ENCODE data around the gene MMP13.
"Not testable (repeated sequence)": the region's sequence is repeated elsewhere in the genome, so short reads cannot be mapped to it uniquely, and the experiment has no call there.

The MMP13 gene

DNA sequence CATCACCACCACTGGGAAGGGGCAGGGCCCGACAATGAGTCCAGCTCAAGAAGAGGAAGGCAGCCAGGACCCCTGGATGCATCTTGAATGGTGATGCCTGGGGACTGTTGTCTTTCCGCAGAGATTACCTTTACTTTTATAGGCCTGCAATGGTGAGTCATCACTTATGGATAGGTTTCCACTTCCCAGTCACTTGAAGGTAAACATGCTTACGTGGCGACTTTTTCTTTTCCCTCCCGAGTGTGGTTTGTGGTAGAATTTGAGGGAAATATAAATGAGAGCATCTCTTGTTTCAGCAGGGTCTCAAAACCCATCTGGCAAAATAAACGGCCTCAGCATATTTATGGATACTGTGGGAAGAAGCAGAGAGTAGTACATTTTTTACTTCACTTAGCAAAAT lies at the start of gene MMP13:
Gene MMP13, minus strand, starts transcription at position 109 of the 400 bp plus-strand sequence. Its CDS starts 27 bp downstream, at position 82.
- DNase-seq (ENCODE audit: low read depth in 2 of 2) = no peak

DNA sequence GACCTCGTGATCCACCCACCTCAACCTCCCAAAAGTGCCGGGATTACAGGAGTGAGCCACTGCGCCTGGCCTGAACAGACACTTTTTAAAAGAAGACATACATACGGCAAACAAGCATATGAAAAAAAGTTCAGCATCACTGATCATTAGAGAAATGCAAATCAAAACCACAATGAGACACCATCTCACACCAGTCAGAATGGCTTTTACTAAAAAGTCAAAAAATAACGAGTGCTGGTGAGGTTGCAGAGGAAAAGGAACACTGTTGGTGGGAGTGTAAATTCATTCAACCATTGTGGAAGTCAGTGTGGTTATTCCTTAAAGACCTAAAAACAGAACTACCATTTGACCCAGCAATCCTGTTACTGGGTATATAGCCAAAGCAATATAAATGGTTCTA lies 48.7 kb upstream of the MMP13 start:
- DNase-seq (ENCODE audit: low read depth in 2 of 2) = not testable (repeated sequence)

DNA sequence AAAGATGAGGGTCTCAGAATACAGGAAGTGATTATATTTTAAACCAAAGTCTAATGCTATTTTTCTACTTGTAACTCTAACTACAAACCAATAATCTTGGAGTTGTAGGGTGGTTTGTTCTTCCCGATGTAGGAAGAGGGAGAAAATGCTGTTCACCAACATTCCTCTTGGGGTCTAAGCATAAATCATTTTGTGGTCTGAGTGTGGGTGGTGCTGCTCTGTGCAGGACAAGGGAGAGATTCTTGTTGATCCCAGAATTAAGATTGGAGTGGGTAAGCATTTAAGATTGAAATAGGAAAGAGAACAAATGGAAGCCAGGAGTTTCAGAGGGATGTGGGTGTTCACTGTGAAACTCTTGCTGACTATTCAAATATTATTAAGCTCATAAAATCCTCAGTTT lies 38.6 kb upstream of the MMP13 start:
- no peak for DNase-seq (ENCODE audit: low read depth in 2 of 2)

DNA sequence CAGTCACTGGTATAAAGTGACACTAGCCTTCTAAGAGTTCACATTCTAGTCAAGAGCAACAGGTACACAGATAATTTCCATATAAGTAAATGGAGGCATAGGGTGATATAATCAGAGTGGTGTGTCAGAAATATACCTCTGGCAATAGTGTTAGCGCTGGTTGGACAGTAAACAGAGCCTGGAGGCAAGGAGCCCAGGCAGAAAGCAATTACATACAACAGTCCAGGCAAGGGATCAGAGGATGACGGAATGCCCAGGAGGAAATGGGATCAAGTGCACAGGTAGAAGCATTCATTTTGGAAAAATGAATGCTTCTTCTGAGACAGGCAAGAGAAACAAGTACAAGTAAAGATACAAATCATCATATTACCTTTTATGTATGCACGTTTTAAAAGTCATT lies 36.2 kb upstream of the MMP13 start:
- no peak for DNase-seq (ENCODE audit: low read depth in 2 of 2)

DNA sequence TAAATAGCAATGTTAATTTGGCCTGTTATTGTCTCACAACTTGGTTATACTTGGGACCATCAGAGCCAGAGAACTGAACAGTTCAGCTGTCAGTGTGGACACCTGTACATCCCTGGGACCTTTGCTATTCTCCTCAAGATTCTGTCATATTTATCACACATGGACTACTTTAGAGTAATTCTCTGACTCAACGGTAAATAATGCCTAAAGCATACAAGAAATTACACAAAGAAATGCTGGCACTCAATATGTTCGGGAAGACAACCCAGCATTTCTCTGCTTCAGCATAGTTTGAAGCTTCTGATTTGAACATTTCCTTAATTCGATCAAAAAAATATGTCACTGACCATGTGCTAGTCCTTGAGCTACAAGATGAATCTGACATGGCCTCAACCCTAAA lies 34.6 kb upstream of the MMP13 start:
- no peak for DNase-seq (ENCODE audit: low read depth in 2 of 2)

DNA sequence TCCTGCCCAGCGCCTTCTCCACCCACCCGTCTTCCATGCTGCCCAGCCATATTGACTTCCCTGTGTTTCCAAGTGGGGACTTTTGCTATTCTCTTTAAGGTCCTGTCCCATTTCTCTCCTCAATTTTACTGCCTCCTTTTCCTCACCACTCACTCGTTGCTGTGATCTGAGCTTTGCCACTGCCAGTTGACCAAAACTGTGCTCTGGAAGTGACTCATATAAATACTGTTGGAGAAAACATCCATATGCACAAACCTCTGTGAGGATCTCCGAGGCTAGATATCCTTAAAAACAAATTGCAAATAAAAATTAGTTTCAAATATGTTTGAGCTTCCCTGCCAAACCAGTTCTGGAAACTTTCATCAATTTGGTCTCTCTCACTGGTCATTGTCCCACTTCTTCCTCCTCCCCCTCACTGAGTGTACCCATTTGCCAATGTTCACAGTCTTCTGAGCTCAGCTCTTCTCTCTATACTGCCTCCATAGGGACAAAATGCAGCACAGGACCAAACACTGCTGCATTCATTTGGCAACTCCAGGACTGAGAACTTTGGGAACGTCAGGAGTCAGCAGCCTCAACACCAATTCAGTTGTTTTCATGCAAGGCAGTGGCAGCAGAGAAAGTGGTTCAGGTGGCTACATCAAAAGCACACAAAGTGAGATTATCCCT lies 34.0 kb upstream of the MMP13 start:
- no peak for DNase-seq (ENCODE audit: low read depth in 2 of 2)

DNA sequence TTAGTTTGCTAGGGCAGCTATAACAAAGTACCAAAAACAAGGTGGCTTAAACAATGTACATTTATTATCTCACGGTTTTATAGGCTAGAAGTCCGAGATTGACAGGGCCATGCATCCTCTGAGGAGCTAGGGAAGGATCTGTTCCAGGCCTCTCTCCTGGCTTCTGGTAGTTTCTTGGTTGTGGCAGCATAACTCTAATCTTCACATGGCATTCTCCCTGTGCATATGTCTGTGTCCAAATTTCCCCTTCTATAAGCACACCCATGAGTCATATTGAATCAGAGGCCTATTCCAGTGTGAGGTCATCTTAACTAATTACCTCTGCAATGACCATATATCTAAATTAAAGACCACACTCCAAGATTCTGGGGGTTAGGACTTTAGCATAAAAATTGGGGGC lies 31.3 kb upstream of the MMP13 start:
- no peak for DNase-seq (ENCODE audit: low read depth in 2 of 2)

DNA sequence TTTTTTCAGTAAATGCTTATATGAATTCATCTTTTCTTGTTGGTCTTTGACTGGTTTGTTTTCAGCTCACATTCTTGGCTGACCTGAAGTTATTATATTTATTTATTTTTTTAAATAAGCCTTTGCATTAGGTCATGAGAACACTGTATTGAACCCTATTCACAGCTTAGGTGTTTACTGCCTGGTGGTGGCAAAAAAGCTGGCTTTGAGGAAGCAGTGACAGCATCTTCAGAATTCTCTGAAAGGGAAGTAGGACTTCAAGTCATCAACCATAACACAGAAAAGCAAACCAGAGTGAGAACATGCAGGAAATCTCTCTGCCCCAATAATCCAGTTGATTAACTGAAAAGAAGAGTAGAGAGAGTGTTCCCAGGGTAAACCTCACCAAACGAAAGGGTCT lies 30.3 kb upstream of the MMP13 start:
- DNase-seq (ENCODE audit: low read depth in 2 of 2) = no peak

DNA sequence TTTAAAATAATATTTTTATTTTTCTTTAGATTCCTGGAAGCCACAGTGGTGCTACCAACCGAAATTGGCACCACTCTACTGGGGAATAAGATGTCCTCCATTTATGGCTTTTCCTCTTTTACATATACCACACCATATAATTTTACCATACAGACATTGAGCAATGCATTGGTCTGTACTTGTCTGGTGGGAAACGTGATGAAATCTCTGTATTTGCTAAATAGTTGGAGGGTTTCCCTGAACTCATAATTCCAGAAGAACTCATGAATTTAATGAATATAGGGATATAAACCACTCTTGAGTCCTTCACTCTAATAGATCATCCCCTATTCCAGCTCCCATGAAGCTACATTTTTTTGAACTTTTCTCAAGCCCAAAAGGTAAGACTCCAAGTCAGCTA lies 28.0 kb upstream of the MMP13 start:
- DNase-seq (ENCODE audit: low read depth in 2 of 2) = no peak

DNA sequence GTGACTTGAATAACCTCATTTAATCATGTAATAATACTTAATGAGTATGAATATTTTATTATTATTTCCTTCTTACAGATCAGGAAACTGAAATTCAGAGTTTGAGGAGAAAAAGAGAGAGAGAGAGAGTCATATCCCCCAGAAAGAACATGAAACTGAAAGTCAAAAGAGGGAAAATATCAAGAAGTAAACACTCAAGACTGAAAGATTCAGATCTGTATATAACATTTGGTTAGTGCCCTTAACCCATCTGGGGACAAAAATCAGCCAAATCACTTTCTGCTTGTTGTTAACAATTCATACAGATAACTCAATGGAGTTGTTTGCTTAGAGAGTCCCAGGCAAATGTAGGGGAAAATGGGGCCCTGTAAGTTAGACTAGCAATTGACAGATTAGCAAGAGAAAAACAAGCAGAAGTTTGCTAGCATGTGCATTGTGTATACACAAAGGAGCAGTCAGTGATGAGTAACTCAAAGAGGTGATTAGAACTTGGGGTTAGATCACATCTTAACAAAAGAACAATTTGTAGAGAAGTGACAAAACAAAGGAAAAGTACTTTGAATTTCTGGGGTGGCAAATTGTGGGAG lies 25.9 kb upstream of the MMP13 start:
- no peak for DNase-seq (ENCODE audit: low read depth in 2 of 2)

DNA sequence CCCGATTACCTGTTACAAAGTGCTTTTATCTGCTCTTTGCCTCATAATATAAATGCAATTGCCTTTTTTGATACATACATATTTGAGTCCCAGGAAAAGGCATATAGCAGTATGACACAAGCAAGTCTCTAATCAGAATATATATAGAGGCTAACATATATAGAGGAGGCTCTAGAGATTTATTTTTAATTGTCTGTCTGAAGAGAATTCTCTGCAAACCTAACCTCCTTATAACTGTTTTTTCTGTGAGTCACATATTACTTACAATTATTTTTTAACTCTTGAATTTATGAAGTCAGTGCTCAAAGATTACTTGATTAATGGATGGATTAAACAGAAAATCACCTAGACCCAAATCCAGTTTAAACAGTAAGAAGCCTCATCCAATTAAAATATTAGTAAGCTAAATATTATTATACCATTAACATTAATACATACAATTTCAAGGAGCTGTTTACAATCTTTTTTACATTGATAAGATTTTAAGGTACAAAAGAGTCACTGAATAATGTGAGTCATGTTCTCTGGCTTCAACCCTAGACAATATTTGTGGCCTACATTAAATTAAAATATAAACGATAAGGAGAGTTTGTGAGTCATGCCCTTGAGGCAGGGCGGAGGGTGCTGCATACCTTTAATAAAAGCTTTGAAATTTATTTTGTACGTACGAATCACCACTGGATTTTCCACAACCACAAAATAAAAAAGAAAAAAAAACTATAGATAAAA lies 19.2 kb upstream of the MMP13 start:
- DNase-seq (ENCODE audit: low read depth in 2 of 2) = no peak

DNA sequence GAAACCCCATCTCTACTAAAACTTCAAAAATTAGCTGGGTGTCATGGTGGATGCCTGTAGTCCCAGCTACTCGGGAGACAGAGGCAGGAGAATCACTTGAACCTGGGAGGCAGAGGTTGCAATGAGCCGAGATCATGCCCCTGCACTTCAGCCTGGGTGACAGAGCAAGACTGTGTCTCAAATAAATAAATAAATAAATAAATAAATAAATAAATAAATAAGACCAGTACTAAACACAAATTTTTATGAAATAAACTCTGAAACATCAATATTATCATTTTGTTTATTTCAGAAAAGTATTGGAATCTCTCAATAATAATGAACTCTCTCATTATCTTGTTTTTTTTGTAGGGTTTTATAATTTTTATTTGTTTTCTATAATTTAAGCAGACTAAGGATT lies 18.2 kb upstream of the MMP13 start:
- not testable (repeated sequence) for DNase-seq (ENCODE audit: low read depth in 2 of 2)

DNA sequence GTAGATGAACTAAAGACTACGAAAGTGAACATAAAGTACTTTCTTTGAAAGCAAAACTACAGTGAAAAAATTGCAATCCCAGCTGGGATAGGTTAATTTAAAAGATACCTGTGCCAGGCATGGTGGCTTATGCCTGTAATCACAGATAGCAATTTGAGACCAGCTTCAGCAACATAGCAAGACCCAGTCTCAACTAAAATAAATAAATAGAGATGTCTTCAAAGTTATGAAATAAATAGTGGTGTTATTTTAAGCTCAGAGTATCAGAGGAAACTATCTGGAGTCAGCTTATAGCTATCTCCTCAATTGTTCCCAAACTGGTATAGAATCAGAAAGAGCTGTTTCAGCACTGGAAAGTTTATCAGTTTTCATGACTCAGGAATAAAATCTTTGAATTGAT lies 17.3 kb upstream of the MMP13 start:
- DNase-seq (ENCODE audit: low read depth in 2 of 2) = no peak

DNA sequence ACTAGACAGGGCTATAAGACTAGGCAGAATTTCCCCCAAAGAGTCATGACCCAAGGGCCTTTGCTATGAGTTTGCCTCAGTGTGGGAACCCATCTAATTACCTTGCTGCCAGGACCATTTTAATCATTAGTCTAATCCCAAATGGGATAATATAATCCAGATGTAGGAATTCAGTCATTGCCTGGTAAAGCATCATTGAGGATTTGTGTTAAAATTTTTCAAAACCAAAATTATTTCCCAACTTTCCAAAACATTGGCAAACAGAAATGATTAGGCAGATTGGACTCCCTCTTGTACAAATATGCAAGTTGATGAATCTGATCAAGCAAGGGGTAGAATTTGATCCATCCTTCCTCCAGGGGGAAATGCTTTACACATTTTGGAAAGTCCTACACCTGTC lies 16.2 kb upstream of the MMP13 start:
- no peak for DNase-seq (ENCODE audit: low read depth in 2 of 2)

DNA sequence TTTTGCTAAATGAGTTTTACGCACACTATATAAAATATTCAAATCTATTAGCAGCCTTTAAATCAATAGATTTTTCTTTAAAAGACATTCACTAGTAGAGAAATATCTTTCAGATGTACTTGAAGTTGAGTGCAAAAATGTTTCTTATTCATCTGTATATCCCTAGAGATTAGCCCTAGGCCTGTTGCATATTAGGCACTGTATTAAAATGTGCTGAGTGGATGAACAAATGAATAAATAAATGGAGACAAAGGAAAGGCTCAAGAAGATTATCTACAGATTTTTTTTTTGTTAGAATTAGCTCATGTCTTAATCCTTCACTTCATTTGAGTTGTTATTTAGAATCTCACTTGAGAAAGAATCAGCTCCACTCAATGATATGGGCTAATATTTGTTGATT lies 12.0 kb upstream of the MMP13 start:
- DNase-seq (ENCODE audit: low read depth in 2 of 2) = no peak

DNA sequence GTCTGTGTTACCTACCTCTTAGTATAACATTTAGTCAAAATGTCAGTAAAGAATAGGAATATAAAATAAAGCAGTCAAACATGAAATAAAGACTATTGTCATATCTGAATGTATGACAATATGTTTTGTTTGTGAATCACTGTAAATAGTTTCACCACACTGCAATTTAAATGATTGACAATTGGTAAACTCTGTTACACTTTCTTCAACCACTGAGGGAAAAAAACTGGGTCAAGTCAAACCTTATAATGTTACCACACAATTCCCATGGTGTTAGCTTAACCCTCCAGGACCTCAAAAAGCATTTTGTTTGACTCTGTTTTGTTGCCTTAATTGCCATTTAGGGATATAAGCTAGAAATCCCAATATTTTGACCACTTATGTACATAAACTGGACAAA lies 10.5 kb upstream of the MMP13 start:
- no peak for DNase-seq (ENCODE audit: low read depth in 2 of 2)

DNA sequence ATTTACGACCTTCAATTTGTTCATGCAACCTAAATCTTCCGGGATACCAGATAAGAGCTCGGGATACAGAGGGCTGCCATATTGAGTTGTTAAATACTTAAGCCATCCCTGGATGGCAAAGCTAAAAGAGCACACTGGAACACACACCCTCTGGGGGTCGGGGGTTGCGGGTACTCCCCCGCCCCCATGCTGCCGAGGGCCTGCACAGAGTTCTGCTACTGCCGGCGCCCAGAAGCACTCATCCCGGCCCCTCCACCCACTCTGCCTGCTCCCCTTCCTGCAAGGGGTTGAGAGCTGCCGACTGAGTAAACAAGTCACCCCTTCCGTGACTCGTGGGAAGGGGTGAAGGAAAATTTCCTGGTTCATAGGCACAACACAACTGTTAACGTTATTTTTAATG lies 9.3 kb upstream of the MMP13 start:
- no peak for DNase-seq (ENCODE audit: low read depth in 2 of 2)

DNA sequence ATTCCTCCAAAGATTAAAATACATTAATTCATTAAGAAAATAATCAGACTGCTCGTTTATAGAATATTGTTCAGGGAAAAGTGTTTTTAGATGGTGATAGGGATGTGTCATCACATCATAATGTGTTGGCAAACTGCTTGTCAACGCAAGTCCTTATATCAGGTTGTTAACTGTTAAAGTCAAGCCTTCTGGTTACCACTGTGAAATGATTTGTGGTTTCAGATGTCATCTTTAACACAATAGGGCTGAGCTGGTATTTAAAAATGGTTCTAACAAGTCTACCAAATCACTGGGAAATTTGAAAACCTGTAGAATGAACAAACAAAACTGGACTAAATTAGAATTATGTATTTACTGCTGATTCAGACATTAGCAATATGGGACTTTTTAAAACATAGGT lies 2.4 kb upstream of the MMP13 start:
- DNase-seq (ENCODE audit: low read depth in 2 of 2) = no peak

DNA sequence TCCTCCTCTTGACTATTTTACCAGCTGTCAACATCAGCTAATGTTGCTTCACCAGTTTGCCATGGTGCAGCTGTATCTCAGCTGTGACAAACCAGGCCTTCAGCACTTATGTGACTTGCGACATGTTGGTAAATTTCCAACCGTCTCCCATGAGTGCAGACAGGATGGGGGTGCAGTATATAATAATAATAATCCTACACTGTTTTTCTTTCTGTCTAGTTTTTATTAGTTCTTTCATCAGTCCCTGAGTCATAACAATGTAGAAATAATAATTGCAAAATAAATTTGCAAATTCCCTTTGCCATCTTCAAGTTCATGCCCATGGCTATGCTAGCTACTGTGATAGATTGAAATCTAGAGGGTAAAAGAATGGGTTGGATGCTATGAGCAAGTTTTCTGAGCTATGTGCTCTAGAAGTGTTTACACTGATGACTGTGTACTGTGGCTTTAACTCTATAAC lies 4.9 kb downstream of the MMP13 start:
- no peak for DNase-seq (ENCODE audit: low read depth in 2 of 2)

DNA sequence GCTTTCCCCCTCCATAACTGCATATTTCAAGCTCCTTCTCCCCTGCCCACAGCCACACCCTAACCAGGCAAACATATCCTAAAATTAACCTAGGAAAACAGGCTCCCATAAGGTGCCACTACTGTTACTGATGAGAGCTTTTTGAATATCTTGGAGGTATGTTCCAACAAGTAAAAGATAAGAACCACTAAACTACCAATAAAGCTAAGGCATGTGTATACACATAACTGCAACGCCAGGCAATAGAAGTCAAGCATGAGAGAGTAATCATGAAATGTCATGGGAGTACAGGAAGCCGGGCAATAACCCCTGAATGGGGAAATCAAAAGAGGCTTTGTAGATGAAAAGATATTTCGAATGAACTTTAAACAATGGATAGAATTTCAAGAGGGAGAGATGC lies 9.3 kb downstream of the MMP13 start:
- DNase-seq (ENCODE audit: low read depth in 2 of 2) = no peak

DNA sequence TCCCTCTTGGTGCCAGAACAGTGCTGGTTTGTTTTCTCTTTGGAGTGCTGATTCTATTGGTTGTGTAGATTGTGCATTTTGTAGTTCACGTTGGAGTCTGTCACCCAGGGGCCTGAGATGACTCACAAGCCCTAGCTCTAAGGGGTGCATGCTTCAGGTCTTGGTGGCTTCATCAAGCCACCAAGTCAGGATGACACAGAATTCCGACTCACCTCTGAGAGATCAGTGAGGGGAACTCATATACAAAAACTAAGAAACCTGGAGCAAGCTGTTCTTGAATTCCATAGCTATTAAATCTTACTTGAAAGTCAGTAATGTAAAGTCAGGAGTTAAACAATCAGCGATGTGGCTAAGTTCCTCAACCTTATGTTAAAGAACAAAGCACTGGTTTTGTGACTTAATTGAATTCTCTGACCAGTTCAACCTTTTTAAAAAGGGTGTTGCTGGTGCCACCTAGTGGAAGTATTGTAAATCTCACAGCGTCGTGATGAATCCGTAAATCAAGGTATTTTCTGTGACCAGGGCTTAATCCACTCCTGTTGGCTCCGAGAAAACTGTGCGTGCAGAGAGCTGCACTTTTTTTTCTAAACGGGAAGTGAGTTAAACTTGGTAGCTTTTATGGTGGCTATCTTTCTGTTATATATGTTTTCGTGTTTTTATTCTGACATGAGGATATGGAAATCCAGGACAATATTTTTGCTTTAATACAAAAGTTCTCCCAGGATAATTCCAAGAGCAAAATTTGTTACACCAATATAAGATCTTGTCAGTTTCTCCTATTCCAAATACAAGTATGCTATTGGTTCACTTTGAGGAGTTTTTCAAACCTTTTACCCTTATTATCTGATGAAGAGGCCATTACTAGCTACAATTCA lies 14.6 kb downstream of the MMP13 start:
- no peak for DNase-seq (ENCODE audit: low read depth in 2 of 2)

DNA sequence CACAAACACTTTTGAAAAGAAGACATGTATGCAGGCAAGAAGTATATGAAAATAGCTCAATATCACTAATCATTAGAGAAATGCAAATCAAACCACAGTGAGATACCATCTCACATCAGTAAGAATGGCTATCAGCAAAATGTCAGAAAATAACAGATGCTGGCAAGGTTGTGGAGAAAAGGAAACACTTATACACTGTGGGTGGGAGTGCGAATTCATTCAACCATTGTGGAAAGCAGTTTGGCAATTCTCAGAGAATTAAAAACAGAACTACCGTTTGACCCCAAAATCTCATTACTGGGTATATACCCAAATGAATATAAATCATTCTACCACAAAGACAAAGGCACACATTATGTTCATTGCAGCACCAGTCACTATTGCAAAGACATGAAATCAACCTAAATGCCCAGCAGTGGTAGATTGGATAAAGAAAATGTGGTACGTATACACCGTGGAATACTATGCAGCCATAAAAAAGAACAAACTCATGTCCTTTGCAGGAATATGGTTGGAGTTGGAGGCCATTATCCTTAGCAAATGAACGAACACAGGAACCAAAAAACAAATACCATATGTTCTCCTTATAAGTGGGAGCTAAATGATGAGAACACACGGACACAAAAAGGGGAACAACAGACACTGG lies 18.5 kb downstream of the MMP13 start:
- no peak for DNase-seq (ENCODE audit: low read depth in 2 of 2)

All from stimulated activated CD8-positive, alpha-beta memory T cell treated with anti-CD3 and anti-CD28 coated beads, Interleukin-2, amount 100 ng/mL, for 48 hours (primary cell).